ENCODE results near the gene TMUB1. TPM values are rescaled to one million over a fixed set of nuclear protein-coding genes. Genes with fewer than 3 reads are reported as not detected.

Gene TMUB1
- total and polyA plus RNA-seq, 9 of the 15 experiments (the other 6 are each of a cell fraction or from before 2014, with no cell fraction given): 0.14 to 241 (median 74.1) TPM

DNA sequence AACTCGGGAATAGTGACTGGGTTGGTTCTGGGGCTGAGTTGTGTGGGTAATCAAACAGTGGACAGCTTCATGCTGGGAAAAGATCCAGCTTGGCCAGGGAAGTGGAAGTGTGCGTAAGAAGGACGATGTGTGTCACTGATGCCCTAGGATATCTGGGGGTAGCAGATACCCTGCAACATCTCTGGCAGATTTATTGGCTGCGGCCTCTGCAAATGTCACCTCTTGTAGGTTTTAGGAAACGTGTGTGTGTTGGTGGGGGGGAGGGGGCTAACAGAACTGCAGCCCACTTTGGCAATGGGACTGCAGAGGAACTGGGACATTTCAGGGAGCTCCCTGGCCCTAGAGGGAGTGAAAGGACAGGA is 2.0 kb upstream of the TMUB1 start (continued):
- TF ChIP-seq, protein P1, sequence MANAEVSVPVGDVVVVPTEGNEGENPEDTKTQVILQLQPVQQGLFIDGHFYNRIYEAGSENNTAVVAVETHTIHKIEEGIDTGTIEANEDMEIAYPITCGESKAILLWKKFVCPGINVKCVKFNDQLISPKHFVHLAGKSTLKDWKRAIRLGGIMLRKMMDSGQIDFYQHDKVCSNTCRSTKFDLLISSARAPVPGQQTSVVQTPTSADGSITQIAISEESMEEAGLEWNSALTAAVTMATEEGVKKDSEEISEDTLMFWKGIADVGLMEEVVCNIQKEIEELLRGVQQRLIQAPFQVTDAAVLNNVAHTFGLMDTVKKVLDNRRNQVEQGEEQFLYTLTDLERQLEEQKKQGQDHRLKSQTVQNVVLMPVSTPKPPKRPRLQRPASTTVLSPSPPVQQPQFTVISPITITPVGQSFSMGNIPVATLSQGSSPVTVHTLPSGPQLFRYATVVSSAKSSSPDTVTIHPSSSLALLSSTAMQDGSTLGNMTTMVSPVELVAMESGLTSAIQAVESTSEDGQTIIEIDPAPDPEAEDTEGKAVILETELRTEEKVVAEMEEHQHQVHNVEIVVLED (CRISPR knock-in tag; IDR thresholded peaks at IDR 0.05): no peak
- TF ChIP-seq ETV1 (tag; conservative IDR thresholded peaks at IDR 0.05; ENCODE audit: low read depth) (no peak), TEAD1 (CRISPR knock-in tag; IDR thresholded peaks at IDR 0.05) (0 out of 4 replicates have a peak, but pooled peaks of 1 of the 2 experiments have one; percentile 9), DDX20 (tag; IDR thresholded peaks at IDR 0.05; ENCODE audit: low read depth) (no peak), MEIS2 (IDR thresholded peaks at IDR 0.05; ENCODE audit: partially characterized antibody) (peak; percentile 78), NFIC (IDR thresholded peaks at IDR 0.05) (no peak), ZNF165 (CRISPR knock-in tag; IDR thresholded peaks at IDR 0.05; ENCODE audit: borderline replicate concordance) (no peak), TEAD4 (IDR thresholded peaks at IDR 0.05; ENCODE audit: low read length) (no peak; the same call in 1 of the 2 replicates), TEAD4 (CRISPR knock-in tag; IDR thresholded peaks at IDR 0.05; ENCODE audit: borderline replicate concordance) (no peak), MCM5 (IDR thresholded peaks at IDR 0.05; ENCODE audit: low read depth) (no peak), NUFIP1 (IDR thresholded peaks at IDR 0.05; ENCODE audit: partially characterized antibody) (no peak), SMAD4 (CRISPR knock-in tag; conservative IDR thresholded peaks at IDR 0.05) (no peak), ZNF77 (CRISPR knock-in tag; IDR thresholded peaks at IDR 0.05) (no peak), MIER1 (IDR thresholded peaks at IDR 0.05; ENCODE audit: low read depth) (0 out of 2 replicates have a peak, but pooled peaks have one; percentile 43), ZNF124 (CRISPR knock-in tag; IDR thresholded peaks at IDR 0.05) (no peak), CHD4 (IDR thresholded peaks at IDR 0.05; ENCODE audit: insufficient read depth, insufficient replicate concordance, low read depth, low read length, poor library complexity, severe bottlenecking) (no peak)
- TF ChIP-seq, protein P2, sequence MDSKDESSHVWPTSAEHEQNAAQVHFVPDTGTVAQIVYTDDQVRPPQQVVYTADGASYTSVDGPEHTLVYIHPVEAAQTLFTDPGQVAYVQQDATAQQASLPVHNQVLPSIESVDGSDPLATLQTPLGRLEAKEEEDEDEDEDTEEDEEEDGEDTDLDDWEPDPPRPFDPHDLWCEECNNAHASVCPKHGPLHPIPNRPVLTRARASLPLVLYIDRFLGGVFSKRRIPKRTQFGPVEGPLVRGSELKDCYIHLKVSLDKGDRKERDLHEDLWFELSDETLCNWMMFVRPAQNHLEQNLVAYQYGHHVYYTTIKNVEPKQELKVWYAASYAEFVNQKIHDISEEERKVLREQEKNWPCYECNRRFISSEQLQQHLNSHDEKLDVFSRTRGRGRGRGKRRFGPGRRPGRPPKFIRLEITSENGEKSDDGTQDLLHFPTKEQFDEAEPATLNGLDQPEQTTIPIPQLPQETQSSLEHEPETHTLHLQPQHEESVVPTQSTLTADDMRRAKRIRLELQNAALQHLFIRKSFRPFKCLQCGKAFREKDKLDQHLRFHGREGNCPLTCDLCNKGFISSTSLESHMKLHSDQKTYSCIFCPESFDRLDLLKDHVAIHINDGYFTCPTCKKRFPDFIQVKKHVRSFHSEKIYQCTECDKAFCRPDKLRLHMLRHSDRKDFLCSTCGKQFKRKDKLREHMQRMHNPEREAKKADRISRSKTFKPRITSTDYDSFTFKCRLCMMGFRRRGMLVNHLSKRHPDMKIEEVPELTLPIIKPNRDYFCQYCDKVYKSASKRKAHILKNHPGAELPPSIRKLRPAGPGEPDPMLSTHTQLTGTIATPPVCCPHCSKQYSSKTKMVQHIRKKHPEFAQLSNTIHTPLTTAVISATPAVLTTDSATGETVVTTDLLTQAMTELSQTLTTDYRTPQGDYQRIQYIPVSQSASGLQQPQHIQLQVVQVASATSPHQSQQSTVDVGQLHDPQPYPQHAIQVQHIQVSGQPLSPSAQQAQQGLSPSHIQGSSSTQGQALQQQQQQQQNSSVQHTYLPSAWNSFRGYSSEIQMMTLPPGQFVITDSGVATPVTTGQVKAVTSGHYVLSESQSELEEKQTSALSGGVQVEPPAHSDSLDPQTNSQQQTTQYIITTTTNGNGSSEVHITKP (IDR thresholded peaks at IDR 0.05; ENCODE audit: partially characterized antibody): peak; percentile 25
- TF ChIP-seq, protein P3, sequence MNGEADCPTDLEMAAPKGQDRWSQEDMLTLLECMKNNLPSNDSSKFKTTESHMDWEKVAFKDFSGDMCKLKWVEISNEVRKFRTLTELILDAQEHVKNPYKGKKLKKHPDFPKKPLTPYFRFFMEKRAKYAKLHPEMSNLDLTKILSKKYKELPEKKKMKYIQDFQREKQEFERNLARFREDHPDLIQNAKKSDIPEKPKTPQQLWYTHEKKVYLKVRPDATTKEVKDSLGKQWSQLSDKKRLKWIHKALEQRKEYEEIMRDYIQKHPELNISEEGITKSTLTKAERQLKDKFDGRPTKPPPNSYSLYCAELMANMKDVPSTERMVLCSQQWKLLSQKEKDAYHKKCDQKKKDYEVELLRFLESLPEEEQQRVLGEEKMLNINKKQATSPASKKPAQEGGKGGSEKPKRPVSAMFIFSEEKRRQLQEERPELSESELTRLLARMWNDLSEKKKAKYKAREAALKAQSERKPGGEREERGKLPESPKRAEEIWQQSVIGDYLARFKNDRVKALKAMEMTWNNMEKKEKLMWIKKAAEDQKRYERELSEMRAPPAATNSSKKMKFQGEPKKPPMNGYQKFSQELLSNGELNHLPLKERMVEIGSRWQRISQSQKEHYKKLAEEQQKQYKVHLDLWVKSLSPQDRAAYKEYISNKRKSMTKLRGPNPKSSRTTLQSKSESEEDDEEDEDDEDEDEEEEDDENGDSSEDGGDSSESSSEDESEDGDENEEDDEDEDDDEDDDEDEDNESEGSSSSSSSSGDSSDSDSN (IDR thresholded peaks at IDR 0.05; ENCODE audit: borderline replicate concordance in 1 of 2, low read depth in 2 of 2, low read length in 2 of 2): no peak
- TF ChIP-seq, protein P4, sequence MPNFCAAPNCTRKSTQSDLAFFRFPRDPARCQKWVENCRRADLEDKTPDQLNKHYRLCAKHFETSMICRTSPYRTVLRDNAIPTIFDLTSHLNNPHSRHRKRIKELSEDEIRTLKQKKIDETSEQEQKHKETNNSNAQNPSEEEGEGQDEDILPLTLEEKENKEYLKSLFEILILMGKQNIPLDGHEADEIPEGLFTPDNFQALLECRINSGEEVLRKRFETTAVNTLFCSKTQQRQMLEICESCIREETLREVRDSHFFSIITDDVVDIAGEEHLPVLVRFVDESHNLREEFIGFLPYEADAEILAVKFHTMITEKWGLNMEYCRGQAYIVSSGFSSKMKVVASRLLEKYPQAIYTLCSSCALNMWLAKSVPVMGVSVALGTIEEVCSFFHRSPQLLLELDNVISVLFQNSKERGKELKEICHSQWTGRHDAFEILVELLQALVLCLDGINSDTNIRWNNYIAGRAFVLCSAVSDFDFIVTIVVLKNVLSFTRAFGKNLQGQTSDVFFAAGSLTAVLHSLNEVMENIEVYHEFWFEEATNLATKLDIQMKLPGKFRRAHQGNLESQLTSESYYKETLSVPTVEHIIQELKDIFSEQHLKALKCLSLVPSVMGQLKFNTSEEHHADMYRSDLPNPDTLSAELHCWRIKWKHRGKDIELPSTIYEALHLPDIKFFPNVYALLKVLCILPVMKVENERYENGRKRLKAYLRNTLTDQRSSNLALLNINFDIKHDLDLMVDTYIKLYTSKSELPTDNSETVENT (CRISPR knock-in tag; IDR thresholded peaks at IDR 0.05): no peak

Data from K562 (cell line).